H7 (cell line): ENCODE data around the gene NKD2. TPM values are rescaled to one million over a fixed set of nuclear protein-coding genes. Genes with fewer than 3 reads are reported as not detected.

Source experiments
- DNase-seq: peaks from one replicate; pipeline ENCODE4 v3.0.0; 2012
- H3K27me3 ChIP-seq: 2 replicates; pipeline ENCODE4 v1.6.0; 2011; ENCODE audit warnings: mild to moderate bottlenecking, low read length; ENCODE audit not compliant: control insufficient read depth, insufficient read depth
- H3K36me3 ChIP-seq: replicated peaks from 2 replicates; pipeline ENCODE4 v1.5.1; 2011; ENCODE audit warnings: low read length; ENCODE audit not compliant: control insufficient read depth, insufficient read depth
- H3K4me3 ChIP-seq: 2 replicates; pipeline ENCODE4 v1.5.1; 2011; ENCODE audit warnings: low read depth, mild to moderate bottlenecking, control low read depth, low read length, moderate library complexity; ENCODE audit not compliant: insufficient read depth
- total RNA-seq: library from RNA; depleted of rRNA; stranded (reverse); fragments of >200 nt; shearing (Covaris generic); gene quantifications from 2 replicates; pipeline ENCODE4 v1.2.3, GENCODE V29; 2014

The NKD2 gene
- total RNA-seq, 1 experiment from 2014 or later = 4.9 TPM

DNA sequence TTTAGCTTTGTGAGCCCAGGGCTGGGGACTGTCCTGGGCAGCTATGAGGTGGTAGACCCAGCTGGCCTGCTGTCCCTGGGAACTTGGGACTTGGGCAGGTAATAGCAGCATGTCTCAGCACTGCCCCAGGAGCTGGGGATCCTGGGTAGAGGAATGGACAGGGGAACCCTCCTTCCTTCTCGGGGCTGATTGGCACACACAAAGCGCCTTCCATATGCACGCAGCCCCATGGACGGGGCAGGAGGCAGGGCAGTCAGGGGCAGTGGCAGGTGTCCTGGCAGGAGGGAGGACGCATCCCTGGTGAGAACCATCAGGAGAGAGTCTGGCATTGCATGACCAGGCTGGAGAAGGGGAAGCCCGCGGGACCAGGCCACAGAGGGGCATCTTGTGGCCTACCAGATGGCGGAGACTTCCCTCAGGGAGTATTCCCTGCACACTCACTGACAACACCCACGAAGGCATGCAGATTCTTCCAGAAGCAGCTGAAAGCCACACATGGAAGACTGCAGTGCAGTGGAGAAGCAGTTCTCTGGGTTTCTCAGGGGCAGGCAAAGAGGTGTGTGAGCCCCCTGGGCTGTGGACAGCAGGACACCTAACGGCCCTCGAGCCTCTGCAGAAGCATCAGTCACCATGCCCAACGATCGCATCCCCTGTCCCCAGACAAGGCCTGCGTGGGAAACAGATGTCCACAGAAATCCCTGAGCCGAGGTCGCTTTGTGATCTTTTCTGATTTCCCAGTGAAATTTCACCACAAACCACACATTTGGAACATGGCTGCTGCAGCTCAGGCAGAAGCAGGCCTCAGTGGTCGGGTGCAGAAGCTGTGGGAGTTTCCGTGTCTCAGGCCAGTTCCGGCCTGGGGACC lies 7.0 kb upstream of the NKD2 start:
- DNase-seq = peak; percentile 16
- Histone ChIP-seq H3K27me3 (peaks cover 33% of the 10 kb centered on the region), H3K4me3 (no peak overlapping the region), H3K36me3 (no peaks in the 10 kb centered on the region)

DNA sequence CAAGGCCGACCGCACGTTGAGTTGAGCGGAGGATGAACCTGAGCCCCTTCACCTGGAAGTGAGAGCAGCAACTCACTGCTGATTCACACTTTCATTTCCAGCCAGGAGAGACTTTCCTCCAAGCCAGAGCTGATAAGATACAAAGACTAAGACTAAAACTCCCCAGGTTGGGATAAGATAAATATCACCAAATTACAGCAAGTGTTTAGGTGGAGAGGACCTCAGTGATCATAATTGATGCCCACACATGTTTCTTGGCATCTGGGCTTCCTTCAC lies 6.4 kb upstream of the NKD2 start:
- H3K4me3 ChIP-seq = no peak overlapping the region
- peaks cover 38% of the 10 kb centered on the region for H3K27me3 ChIP-seq
- DNase-seq = peak; percentile 14
- no peaks in the 10 kb centered on the region for H3K36me3 ChIP-seq

DNA sequence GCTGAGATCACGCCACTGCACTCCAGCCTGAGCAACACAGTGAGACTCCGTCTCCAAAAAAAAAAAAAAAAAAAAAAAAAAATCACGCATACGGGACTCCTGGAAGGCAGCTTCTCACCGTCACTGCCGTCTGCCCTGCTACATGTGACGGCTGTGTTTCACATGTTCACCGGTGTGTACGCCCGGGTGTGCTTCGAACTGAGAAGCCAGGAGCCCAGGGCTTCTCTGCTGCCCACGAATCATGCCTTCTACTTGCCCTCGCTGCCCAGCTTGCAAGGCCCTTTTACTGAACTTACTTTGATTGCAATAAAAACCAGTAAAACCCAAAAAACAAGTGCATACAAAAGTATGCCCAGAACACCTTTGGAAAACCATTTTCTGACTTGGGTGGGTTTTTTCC lies 5.8 kb upstream of the NKD2 start:
- Histone ChIP-seq H3K36me3 (no peaks in the 10 kb centered on the region), H3K27me3 (peaks cover 38% of the 10 kb centered on the region)
- DNase-seq = no peak

GRCh38 chr5:1003296-1003937 lies 5.2 kb upstream of the NKD2 start:
- DNase-seq = peak; percentile 10
- Histone ChIP-seq H3K4me3 (no peak overlapping the region), H3K27me3 (peaks cover 42% of the 10 kb centered on the region), H3K36me3 (no peaks in the 10 kb centered on the region)

More for the DNA sequence above, 5.8 kb upstream of the NKD2 start:
- no peak overlapping the region for H3K4me3 ChIP-seq

DNA sequence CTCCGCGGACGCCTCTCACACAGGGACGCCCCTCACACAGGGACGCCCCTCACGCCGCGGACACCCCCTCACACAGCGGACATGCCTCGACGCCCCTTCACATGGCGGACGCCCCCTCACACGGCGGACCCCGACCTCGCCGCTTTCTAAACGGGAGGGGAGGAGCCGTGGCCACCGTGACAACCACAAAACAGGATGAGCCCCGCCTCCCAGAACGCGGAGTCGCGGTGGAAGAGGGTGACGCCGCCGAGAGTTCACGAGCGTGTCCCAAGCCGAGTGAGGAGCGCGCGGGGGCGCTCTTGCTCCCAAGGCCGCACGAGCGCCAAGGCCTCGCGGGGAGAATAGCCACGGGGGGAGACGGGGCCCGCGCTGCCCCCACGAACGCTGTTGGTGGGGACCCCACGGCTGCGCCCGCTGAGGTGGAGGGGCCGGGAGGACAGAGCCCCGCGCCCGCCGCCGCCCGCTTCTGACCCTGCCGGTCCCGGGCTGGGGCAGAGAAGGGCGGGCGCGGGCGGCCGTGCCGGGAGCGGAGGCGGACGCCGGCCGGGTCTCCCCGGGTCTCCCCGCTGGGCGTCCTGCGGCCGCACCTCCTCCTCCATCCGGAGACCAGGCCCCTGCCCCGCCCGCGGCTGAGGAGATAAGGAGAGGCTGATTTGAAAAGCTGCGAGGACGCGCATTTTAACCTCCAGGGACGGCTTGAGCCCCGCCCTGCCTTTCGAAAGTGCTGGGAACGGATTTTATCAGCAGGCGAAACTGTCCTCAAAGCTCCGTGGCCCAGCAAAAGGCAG lies 3.9 kb upstream of the NKD2 start:
- H3K27me3 ChIP-seq = peaks cover 51% of the 10 kb centered on the region
- peak; percentile 91 for DNase-seq
- peak overlapping the region; percentile 46 for H3K4me3 ChIP-seq
- no peaks in the 10 kb centered on the region for H3K36me3 ChIP-seq

- no peaks in the 10 kb centered on the region for H3K36me3 ChIP-seq
- H3K27me3 ChIP-seq = peaks cover 58% of the 10 kb centered on the region
- peak overlapping the region; percentile 46 for H3K4me3 ChIP-seq
- DNase-seq = peak; percentile 71
Observed at GRCh38 chr5:1005249-1005851, 3.3 kb upstream of the NKD2 start.

DNA sequence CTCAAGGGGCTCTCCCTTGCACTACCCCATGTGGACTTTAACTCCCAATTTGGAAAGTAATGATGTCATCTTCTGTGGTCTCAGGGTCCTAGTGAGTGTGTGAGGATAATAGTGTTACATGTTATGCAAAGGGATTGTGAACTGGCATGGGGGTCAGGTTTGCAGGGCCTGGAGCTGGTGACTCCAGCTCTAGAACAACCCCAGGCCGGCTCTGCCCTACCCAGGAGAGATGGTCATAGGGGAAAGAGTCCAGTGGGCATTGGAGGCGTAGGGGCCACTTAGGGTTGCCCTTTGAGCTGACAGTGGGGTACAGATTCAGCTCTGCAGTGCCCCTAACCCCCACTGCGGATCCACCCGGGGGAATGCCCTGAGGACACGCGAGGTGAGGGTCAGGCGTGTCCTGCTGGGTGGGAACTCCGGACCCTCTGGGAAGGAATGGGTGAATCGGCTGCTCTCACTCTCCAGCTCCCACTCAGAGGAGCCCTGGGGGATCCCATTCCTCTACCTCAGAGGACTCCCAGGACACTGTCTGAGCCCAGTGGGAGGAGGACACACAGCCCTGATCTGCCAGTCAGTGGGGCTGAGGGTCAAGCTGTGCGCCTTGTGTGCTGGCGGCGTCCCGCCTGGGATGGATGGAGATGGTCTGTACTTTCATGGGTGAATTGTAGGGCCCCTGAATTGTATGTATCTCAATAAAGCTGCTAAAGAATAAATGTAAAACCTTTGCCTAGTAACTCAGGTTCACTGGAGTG lies 2.5 kb upstream of the NKD2 start:
- Histone ChIP-seq H3K4me3 (no peak overlapping the region), H3K36me3 (no peaks in the 10 kb centered on the region), H3K27me3 (peaks cover 60% of the 10 kb centered on the region)
- peak; percentile 44 for DNase-seq

GRCh38 chr5:1006656-1007071 lies 1.9 kb upstream of the NKD2 start:
- Histone ChIP-seq H3K36me3 (no peaks in the 10 kb centered on the region), H3K27me3 (peaks cover 60% of the 10 kb centered on the region), H3K4me3 (no peak overlapping the region)
- DNase-seq = peak; percentile 55

DNA sequence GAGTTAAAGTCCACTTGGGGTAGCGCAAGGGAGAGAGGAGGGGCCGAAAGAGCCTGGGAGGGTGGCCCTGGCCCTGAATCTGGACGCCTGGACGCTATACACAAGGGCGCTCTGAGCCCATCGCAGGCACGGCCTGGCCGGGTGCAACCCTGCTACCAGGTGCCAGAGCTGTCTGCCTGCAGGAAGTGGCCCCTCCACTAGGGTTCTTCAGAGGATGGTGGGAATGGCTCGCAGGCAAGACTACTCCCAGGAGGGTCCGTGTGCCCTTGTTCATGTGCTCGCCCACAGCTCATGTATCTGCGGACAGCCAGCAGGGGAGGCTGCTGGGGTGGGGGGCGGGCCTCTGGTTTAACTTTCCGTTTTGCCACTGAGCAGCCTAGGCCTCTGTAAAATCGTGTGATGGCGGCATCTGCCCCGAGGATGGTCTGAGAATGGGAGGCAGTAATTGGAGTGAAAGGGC lies 1.4 kb upstream of the NKD2 start:
- DNase-seq = peak; percentile 81
- Histone ChIP-seq H3K36me3 (no peaks in the 10 kb centered on the region), H3K4me3 (no peak overlapping the region), H3K27me3 (peaks cover 60% of the 10 kb centered on the region)

- Histone ChIP-seq H3K27me3 (peaks cover 60% of the 10 kb centered on the region), H3K4me3 (no peak overlapping the region), H3K36me3 (no peaks in the 10 kb centered on the region)
- DNase-seq = no peak
Observed at GRCh38 chr5:1007681-1008450, 736 bp upstream of the NKD2 start.

DNA sequence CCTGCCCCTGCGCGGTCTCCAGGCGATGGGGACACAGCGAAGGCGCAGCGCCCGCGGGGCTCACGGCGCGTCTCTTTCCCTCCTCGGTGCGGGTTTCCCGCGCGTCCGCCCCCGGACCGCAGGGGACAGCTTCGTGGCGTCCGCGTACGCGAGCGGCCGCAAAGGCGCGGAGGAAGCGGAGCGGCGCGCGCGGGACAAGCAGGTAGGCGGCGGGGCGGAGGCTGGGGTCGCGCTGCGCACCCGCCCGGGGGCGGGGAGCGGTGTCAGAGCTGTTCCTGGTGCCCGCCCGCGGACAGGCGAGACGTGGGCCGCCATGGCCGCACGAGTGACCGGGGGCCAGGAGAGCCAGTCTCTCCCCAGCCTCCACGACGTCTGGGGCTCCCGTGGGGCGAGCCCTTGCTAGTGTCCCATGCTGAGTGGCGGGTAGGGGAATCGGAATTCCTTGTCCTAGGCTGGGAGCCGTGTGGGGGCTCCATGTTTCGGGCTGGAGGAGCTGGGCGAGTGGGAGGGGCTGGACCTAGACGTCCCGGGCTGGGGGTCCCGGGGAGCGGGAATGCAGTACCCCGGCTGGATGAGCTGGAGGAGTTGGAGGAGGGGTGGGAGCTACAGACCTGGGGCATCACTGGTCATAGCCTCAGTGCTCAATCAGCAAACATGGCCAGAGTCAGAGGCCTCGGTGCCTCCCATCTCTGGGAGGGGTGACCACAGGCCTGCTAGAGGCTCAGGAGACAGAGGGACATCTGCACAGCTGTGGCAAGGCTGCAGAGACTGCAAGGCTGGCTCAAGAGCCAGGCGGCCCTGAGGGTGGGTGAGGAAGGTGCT lies 968 bp downstream of the NKD2 start:
- peak overlapping the region; percentile 45 for H3K4me3 ChIP-seq
- no peaks in the 10 kb centered on the region for H3K36me3 ChIP-seq
- peaks cover 46% of the 10 kb centered on the region for H3K27me3 ChIP-seq
- DNase-seq = peak; percentile 84

- Histone ChIP-seq H3K36me3 (no peaks in the 10 kb centered on the region), H3K27me3 (peaks cover 41% of the 10 kb centered on the region), H3K4me3 (no peak overlapping the region)
- peak; percentile 67 for DNase-seq
Observed at GRCh38 chr5:1010181-1010510, 1.5 kb downstream of the NKD2 start.

DNA sequence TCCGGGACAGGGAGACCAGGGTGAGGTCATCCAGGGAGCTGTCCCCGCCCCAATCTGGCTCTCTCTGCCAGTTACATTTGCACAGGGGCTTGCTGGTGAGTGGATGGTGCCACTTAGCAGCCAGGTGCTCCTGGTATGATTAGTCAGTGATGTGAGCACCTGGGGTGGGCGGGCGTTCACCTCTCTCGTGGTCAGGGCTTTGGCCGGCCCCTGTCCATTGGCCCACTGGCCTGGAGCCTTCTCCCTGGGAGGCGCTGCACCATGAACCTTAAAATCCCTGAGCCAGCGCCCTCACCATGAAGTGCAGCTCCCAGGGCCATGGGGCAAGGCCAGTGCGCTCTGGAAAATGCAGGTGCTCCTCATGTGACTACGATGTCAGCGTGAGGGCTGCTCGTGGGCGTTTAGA lies 2.0 kb downstream of the NKD2 start:
- DNase-seq = peak; percentile 82
- H3K4me3 ChIP-seq = no peak overlapping the region

More for the DNA sequence above, 2.0 kb downstream of the NKD2 start:
- no peaks in the 10 kb centered on the region for H3K36me3 ChIP-seq
- H3K27me3 ChIP-seq = peaks cover 36% of the 10 kb centered on the region
